Inflammatory macrophage treated with lipopolysaccharide for 4 hours (primary cell): ENCODE measurements around the gene TATDN3.
"Not testable (repeated sequence)": the region's sequence is repeated elsewhere in the genome, so short reads cannot be mapped to it uniquely, and the experiment has no call there.

Experiments
- DNase-seq: peaks from one replicate; pipeline ENCODE4 v3.0.0-alpha.2; 2020

The TATDN3 gene

GRCh38 chr1:212791676-212792395 lies at the start of gene TATDN3, which contains the start of gene NSL1:
TSS of gene TATDN3 (plus strand) at chr1:212791894. CDS start at chr1:212791922, 28 bp downstream.
TSS of gene NSL1 (minus strand) at chr1:212791777. CDS start at chr1:212791763, 14 bp downstream.
- peak; percentile 92 for DNase-seq

- DNase-seq, result no peak
These were observed 47.7 kb upstream of the TATDN3 start for GRCh38 chr1:212743901-212744475.

GRCh38 chr1:212745303-212745702 lies 46.4 kb upstream of the TATDN3 start:
- DNase-seq, result no peak

DNA sequence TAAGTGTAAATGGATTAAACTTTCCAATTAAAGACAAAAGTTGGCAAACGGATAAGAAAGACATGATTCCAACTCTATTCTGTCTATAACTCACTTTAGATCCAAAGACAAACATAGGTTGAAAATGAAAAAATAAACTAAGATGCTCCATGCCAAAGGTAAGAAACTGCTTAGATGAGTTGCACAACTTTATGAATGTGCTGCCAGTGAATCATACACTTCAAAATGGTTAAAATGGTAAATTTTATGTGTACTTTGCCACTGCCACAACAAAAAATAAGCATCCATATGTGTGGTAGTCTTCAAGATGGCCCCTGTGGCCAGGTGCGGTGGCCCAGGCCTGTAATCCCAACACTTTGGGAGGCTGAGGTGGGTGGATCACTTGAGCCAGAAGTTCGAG lies 45.1 kb upstream of the TATDN3 start:
- no peak for DNase-seq

- peak; percentile 74 for DNase-seq
These were observed 41.7 kb upstream of the TATDN3 start for GRCh38 chr1:212749821-212750535.

- peak; percentile 96 for DNase-seq
These were observed 39.3 kb upstream of the TATDN3 start for GRCh38 chr1:212752252-212752933.

DNA sequence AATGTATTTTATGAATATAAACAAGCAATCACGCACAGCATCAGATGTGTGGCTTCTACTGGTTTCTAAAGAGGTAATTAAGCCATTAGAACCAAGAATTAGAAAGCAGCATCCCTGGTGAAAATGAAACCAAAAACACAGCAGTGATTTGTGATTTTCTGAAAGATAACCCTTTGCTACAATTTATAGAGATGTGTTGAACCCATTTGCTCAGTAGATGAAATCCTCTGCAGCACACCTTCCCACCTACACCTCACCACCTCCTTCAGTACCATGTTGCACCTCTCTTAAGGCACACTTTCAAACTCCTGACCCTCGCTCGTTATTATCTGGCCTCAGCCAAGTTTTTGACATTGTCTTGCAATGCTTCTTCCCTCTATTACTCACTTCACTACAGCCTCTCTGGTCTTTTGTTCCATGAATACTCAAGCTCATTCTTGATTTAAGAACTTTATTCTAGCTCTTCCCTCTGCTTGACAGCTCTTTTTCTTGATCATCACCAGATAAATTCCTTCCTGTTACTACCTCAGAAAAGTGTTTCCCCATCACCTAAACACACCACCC lies 38.7 kb upstream of the TATDN3 start:
- DNase-seq, result peak; percentile 46

DNA sequence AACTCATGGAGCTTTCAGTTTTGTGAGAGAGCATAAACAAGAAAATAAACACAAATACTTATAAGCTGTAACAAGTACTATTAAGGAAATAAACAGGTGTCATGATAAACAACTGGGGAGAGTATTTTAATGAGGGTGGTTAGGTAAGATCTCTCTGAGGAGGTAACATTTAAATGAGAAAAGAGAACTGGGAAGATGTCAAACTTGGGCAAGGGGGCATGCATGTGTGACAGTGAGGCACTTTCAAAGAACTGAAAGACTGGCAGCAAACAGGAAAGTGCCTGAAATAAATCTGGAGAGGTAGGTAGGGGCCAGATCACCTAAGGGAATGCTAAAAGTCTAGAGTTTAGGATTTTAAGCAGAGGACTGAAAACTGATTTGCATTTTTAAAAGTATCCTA lies 37.9 kb upstream of the TATDN3 start:
- DNase-seq, result no peak

- DNase-seq, result no peak
These were observed 37.5 kb upstream of the TATDN3 start for GRCh38 chr1:212754193-212754592.

DNA sequence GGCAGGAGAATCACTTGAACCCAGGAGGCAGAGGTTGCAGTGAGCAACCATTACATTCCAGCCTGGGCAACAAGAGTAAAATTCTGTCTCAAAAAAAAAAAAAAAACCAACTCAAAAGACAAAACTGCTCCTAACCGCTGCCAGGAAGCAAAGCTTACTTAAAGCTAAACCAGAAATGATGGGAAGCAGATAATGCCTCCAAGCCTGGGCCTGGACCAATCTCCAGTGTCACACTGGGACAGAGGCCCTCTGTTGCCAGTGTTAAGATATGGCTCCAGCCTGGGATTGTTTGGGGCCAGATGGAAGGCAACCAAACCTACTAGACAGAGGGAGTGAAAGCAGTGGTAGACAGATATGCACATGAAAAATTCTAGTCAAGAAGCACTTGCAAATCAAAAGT lies 37.0 kb upstream of the TATDN3 start:
- DNase-seq, result no peak

DNA sequence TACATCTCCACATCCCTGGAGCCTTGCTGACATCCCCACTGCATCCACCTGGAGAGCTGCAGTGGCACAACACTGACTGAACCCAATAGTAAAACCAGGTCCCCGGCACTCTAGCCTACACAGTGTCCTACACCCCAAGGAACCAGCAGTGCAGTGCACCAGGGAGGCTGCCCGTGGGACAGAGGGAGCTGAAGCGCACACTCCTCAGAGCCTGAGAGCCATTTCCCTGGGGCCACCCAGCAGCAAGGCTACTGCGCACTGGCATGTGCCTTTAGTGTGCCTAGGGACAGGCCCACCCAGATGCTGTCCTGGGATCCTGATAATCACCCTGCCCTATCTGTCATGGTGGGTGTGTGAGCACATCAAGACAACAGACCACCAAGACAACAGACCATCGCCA lies 32.0 kb upstream of the TATDN3 start:
- DNase-seq, result no peak

- DNase-seq, result peak; percentile 59
These were observed 31.4 kb upstream of the TATDN3 start for GRCh38 chr1:212760126-212760823.

DNA sequence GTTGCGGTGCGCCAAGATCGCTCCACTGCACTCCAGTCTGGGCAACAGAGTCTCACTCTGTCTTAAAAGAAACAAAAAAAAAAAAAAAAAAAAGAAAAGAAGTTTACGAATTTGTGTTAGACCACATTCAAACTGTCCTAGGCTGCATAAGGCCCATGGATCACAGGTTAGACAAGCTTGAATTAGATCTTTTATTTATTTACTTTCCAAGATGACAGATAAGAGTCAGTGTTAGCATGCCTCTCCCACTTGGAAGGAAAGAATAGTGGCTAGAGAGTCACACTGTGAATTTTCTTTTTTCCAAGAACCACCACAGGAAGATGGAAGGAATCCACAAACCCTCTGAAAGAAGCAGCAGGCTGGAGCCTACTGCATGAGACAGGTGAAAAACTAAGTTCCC lies 29.5 kb upstream of the TATDN3 start:
- DNase-seq, result no peak

DNA sequence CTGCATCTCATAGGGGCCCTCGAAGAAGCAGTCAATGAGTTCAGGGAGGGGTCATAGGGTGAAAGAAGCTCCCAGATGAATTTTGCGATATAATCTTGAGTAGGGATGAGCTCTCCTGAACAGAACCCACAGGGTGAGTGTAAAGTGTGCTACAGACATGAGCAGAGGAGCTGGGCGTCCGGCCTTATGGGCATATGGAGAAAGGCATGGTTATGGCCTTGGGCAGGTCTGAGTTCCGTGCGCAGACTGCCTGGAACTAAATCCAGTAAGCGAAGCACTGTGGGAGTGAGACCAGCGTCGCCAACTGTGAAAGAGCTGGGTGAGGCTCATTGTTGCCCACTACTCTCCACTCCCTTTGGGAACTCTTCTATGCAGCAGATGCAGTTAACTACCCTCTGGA lies 28.9 kb upstream of the TATDN3 start:
- DNase-seq, result no peak

- DNase-seq, result not testable (repeated sequence)
These were observed 26.9 kb upstream of the TATDN3 start for GRCh38 chr1:212764718-212765281.

DNA sequence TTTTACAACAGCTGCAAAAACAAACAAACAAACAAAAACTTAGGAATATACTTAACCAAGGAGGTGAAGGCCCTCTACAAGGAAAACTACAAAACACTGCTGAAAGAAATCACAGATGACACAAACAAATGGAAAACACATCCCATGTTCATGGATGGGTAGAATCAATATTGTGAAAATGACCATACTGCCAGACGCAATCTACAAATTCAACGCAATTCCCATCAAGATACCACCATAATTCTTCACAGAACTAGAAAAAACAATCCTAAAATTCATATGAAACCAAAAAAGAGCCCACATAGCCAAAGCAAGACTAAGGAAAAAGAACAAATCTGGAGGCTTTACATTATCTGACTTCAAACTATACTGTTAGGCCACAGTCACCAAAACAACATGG lies 24.9 kb upstream of the TATDN3 start:
- not testable (repeated sequence) for DNase-seq

DNA sequence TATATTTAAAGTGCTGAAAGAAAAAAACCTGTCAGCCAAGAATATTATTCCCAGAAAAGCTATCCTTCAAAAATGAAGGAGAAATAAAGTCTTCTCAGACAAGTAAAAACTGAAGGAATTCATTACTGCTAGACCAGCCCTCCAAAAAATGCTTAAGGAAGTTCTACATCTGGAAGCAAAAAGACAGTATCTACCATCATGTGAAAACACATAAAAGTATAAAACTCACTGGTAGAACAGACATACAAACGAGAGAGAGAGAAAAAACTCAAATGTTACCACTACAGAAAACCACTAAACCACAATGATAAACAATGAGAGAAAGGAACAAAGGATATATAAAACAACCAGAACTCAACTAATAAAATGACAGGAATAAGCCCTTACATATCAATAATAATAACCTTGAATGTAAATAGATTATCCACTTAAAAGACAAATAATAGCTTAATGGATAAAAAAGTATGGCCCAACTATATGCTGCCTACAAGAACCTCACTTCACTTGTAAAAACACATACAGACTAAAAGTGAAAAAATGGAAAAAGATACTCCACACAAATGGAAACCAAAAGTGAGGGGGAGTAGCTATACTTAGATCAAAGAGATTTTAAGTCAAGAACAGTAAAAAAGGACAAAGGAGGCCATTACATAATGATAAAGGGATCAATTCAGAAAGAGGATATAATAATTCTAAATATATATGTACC lies 22.1 kb upstream of the TATDN3 start:
- no peak for DNase-seq

DNA sequence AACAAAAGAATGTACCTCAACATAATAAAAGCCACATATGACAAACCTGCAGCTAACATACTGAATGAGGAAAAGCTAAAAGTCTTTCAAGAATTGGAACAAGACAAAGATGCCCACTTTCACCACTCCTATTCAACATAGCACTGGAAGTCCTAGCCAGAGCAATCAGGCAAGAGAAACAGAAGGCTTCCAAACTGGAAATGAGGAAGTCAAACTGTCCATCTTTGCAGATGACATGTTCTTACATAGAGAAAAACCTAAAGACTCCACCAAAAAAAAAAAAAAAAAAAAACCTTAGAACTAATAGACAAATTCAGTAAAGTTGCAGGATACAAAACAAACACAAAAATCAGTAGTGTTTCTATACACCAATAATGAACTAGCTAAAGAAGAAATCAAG lies 20.4 kb upstream of the TATDN3 start:
- DNase-seq, result no peak

GRCh38 chr1:212773011-212773410 lies 18.7 kb upstream of the TATDN3 start:
- no peak for DNase-seq

- peak; percentile 88 for DNase-seq
These were observed 17.1 kb upstream of the TATDN3 start for GRCh38 chr1:212774584-212774983.

DNA sequence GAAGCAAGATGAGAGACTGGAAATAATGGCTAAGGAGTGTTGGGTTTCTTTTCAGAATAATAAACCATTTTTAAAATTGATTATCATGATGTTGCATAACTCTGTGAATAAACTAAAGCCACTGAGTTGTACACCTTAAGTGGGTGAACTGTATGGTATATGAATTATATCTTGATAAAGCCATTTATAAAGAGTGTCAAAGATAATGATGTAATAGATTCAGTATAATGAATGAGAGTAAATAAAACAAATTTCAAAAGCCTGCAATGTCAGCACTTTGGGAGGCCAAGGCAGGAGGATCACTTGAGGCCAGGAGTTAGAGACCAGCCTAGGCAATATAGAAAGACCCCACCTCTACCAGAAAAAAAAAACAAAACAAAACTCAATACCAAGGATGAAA lies 16.5 kb upstream of the TATDN3 start:
- no peak for DNase-seq
